ENCODE measurements around the gene CPNE5.
A peak's percentile ranks its signal among the peaks of the same experiment; 100 is the strongest.

The CPNE5 gene

DNA sequence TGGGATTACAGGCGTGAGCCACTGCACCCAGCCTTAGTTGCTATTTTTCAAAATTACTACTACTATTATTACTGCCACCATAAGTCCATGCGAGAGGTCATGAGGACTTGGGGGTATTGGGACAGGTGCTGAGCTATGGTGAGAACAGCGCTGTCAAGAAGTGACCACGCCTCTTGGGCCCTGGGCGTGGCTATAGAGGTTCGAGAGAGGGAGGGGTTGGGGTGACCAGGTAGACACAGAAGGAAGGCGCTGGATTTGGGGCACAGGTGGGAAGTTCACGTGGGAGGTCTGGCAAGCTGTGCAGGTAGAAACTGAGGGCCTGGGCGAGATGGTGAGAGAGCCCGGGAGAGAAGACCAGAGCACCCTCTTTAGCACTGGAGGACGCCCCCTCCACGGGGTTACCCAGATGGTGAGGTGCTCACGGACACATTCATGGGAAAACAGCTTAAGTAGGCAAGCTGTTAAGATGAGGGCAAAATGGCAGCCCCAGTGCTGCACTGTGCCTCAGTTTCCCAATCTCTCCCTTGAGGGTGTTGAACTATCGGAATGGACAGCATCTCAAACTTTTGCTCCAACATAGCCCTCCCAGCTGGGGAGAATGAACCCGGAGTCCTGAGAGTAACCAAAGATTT is 80.6 kb downstream of the CPNE5 start:
- DNase-seq = no peak

DNA sequence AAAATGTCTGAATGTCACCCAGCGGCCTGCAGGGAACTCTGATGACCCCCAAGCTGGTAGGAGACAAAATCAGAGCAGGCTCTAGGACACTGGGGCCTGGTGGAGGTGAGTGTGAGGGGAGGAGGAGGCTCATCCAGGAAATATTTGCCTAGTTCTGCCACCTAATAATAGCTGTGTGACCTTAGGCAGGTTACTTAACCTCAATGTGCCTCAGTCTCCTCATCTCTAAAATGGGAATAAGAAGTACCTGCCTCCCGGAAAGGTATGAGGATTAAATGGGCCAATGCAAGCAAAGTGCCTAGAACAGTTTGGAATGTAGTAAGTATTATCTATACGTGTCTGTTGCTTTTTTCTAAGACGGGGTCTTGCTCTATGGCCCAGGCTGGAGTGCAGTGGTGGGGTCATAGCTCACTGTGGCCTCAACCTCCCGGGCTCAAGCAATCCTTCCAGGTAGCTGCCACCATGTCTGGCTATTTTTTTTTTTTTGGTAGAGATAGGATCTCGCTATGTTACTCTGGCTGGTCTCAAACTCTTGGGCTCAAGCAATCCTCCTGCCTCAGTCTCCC is 81.2 kb downstream of the CPNE5 start:
- DNase-seq = no peak

- DNase-seq = peak; percentile 53 to 68
Observed at GRCh38 chr6:36757206-36757605, 82.0 kb downstream of the CPNE5 start.

GRCh38 chr6:36756786-36757185 is 82.5 kb downstream of the CPNE5 start:
- peak in 1 of 2 donors; percentile 12 for DNase-seq

GRCh38 chr6:36755435-36756348 is 83.6 kb downstream of the CPNE5 start:
- peak; percentile 82 to 89 for DNase-seq

GRCh38 chr6:36754582-36755434 is 84.4 kb downstream of the CPNE5 start:
- no peak for DNase-seq

DNA sequence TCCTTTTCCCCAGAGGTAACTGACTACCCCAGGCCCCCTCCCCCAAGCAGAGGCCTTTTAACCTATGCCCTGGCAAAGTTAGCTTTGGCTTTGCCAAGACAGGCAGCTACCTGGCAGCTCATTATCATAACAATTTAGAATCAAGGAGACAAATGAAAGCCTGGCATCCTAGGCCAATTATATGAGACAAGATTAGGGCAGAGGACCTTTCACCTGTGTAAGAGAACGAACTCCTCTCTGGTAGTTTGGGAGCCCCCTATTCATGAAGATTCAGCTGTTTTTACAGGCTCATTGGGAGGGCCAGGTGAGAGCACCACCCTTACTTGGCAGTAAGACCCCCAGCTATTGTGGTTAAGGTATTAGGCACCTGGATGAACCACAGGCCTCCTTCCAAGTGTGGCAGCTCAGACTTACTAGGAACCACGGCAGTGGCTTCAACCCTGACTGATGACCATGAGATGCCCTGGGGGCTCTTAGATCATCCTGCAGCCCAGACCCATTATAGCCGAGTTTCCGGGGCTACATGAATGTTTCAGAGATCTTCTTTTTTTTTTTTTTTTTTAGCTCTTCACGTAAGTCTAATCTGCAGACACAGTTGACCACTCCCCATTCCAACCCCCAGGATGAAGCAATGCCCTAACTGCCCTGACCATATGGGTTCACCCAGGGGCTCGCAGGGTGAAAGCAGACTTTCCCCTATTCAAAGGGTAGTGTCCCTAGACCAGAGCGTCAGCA is 85.4 kb downstream of the CPNE5 start:
- DNase-seq = peak in 1 of 2 donors; percentile 37

DNA sequence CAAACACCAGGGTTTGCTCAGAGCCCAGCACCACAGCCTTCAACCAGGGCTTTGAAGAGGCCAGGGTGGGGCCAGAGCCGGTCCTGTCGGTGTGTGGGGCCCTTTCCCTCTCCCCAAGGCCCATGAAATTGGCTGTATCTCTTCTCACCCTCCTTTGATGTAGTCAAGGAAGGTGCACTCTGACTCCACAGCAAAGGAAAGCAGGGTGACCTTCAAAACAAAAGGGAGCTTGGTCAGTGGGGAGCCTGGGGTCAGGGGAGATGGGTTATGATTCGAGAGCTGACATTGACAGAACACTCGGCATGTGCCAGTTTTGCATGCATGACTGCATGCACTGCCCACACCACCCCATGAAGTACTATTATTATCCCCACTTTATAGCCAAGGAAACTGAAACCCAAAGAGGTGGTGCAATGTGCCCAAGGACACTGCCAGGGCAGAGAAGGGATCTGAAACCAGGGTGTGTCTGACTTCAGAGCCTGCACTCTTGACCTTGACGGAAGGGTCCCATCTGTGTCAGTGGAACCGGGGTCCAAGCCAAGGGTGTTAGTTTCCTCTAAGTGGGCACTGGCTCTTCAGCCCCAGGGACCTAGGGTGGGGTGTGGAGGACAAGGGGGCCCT is 86.2 kb downstream of the CPNE5 start:
- peak; percentile 36 to 73 for DNase-seq

- peak in 1 of 2 donors; percentile 30 for DNase-seq
Observed at GRCh38 chr6:36752187-36752885, 86.9 kb downstream of the CPNE5 start.

DNA sequence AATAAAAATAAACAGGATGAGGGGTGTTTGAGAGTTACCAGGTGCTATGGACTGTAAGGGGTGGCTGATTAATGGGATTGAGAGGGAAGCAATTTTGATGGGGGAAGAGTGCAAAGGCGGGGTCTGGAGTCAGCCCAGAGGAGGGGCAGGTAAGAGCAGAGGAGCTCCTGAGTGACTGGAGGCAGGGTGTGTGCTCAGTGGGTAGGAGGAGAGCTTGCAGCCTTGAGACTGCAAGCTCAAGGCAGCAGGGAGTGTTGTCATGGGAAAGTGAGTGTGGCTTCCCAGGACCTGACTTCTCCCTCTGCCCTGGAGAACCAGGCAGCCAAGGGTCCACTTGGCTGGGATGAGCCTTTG is 87.4 kb downstream of the CPNE5 start:
- no peak for DNase-seq

DNA sequence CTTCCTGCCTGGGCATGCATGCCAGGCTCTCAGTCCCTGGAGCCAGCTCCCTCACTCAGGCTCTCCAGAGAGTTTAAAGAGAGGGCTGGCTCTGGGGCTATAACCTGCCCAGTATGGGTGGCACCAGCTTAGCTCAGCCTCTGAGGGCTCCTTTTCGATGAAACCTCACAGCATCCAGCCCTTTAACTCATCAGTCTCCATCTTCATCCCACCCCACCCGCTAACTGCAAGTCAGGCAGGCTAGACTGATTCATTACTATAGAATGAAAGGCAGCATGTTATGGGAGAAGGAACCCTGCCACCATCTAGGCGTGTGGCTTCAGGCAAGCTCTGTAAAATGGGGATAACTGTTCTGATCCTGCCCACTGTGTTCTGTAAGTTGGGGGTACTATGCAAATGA is 88.2 kb downstream of the CPNE5 start:
- DNase-seq = no peak

GRCh38 chr6:36749829-36750489 is 89.3 kb downstream of the CPNE5 start:
- DNase-seq = no peak

DNA sequence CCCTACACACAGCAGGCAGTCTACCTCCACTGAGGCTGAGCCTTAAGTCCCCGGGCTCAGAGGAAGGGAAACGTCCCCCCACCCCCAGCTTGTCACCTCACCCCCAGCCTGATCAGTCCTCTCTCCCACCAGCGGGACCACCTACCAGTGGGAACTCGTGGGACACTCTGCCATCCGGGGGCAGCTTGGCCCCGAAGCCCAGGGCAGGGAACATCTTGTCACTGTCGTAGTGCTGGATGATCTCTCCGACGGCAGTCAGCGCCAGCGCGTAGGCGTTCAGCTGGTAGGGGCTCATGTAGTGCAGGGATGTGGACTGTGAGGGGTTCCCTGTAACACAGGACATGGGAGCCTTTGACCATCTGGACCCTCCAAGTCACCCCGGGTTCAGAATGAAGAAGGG is 93.0 kb downstream of the CPNE5 start:
- no peak for DNase-seq

- no peak for DNase-seq
Observed at GRCh38 chr6:36745836-36746235, 93.4 kb downstream of the CPNE5 start.

DNA sequence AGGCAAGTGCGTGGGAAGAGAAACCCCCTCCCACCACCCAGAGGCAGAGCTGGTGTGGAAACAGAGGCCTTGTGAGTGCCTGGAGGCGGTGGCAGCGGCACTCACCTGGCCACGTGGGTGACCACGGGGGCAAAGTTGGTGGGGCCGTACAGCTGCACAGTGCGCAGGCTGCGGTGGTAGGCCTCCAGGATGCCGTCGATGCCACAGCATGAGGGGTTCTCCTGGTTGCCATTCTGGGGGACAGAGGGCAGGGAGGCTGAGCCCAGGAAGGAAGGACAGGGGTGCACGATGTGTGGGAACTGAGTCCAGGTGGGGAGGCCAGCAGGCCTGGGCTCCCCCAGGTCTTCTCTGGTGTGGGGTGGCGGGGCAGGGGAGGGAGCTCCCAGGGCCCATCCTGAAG is 94.0 kb downstream of the CPNE5 start:
- DNase-seq = no peak

GRCh38 chr6:36744304-36744673 is 95.0 kb downstream of the CPNE5 start:
- no peak for DNase-seq

DNA sequence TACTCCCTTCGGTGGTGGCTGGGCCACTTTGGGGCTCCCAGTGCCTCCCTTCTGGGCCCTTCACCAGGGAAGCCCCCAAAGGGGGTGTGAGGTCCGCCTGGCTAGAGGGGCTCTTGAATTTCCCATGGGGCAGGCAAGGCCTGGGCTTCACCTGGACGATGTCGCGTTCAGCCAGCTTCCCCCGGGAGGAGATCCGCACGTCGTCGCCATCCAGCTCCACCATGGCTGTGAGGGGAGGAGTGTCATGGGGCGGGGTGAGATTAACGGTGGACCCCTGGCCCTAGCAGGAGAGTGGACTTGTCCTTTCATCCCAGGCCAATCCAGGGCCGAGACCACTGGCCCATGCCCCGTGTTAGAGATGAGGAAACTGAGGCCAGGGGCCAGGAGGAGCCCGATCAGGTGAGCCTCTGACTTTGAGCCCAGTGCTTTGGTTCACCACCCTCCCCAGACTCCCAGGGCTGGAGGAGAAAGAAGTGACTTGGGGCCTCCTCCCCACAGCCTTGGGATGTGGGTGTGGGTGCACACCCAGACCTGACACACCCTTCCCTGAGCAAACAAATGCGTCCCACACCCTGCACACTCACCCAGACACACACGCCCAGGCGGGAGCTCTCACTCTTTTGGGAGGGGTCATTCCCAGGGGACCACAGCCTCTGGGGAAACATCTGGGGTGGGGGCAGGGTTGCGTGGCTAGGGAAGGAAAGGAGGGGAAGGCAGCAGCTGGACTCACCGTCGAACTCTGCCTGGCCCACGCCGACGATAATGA is 95.5 kb downstream of the CPNE5 start:
- DNase-seq = no peak

GRCh38 chr6:36743032-36743431 is 96.2 kb downstream of the CPNE5 start:
- DNase-seq = no peak

DNA sequence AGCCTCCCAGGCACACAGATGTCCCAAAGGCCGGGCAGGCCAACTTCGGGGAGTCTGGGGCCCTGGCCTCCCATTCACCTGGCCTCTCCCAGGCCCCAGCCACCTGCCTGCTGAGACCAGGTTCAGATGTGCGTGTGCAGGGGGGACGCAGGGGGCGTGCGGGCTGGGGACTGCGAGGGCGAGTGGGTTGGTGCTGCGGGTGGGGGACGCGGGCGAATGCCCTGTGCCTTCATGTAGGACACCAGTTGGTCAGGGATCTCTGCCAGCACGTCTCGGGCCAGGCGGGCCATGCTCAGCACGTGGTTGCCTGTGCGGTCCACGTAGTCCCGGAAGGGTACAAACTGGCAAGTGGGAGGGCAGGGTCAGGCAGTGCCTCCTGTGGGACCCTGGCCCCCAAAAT is 97.1 kb downstream of the CPNE5 start:
- no peak for DNase-seq

DNA sequence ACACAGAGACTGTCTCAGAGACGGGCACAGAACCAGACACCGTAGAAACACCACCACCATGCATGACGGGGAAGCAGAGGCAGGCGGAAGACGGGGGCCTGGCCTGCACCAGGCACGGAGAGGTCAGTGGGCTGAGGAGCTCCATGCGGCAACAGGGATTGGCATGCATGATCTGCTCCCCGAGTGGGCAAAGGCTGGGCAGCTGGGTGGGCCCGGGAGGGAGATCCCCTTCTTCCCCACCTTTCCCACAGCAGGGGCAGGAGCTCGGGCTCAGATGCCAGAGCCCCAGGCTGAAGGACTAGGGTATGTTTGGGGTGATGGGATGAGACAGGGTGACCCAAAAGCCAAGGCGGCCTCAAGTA is 98.4 kb downstream of the CPNE5 start:
- DNase-seq = no peak
